ENCODE measurements around the gene RAVER1.

RAVER1 gene

DNA sequence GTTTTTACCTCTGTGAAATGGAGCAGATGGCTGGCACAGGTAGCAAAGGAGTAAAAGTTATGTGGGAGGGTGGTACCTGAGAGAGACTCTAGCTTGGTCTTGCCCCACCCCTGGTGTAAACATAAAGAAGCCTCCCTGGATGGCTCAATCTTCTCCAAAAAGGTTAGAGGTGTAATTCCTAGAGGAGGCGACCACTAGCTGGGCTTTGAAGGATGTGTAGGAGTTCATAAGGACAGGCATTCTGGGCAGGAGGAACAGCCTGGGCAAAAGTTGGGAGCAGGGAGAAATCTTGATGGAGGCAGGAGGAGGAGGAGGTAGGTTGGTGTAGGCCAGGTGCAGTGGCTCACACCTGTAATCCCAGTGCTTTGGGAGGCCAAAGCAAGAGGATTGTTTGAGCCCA is 54.4 kb downstream of the RAVER1 start:
- no peak overlapping the region for H3K27ac ChIP-seq (ENCODE audit: extremely low read depth, low read depth, low read length)
- POLR2A ChIA-PET, result interaction anchor here (0.6 to 0.7 kb wide), 2 partner anchors 16 to 91 kb away, joined by 3 to 4 read pairs; no protein-coding TSS in a partner anchor

DNA sequence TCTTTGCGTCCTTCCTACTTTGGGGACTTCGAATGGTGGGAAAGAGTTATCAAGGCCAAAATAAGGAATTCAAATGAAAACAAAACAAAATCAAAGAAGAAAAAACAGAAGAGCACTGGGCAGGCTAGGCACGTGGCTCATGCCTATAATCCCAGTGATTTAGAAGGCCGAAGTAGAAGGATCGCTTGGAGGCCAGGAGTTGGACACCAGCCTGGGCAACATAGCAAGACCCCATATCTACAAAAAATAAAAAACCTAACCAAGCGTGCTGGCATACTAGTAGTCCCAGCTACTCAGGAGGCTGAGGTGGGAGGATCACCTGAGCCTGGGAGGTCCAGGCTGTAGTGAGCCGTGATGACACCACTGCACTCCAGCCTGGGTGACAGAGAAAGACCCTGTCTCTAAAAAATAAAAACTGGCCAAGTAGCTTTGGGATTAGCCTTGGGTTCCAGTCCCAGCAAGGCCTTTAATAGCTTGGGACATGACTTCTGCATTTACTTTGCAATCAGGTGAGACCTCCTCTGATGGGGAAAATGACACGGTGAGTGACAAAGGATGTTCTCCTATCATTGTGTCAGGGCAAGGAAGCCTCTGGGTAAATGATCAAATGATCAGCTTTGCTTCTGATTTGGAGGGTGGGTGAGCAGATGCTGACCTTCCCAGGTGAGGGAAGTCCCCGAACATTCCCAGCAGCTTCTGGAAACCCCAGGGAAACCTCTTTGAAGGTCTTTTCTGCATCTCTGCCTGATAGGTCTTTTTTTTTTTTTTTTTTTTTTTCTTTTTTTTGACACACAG is 55.3 kb downstream of the RAVER1 start:
- Histone ChIP-seq H3K36me3 (ENCODE audit: control insufficient read depth in 2 of 2, insufficient read depth in 1 of 2, low read length in 2 of 2) (no peaks in the 10 kb centered on the region), H3K9me3 (ENCODE audit: control insufficient read depth, insufficient read depth, low read depth, low read length) (no peaks in the 10 kb centered on the region), H3K4me1 (ENCODE audit: control insufficient read depth, insufficient read depth, low read length) (no peaks in the 10 kb centered on the region), H3K4me3 (ENCODE audit: low read depth, low read length) (no peak overlapping the region), H3K27ac (ENCODE audit: extremely low read depth, low read depth, low read length) (no peak overlapping the region)
- CTCF ChIA-PET, result interaction anchor here (0.6 to 2.5 kb wide), 4 partner anchors 9 to 138 kb away, joined by 3 to 14 read pairs (median 4); no protein-coding TSS in a partner anchor
- TF ChIP-seq ZNF404 (tag by site-specific recombination; IDR thresholded peaks at IDR 0.05) (no peak), ZNF121 (tag by site-specific recombination; IDR thresholded peaks at IDR 0.05) (peak; percentile 90)
- POLR2A ChIA-PET, result interaction anchor here (0.7 to 1.4 kb wide), 3 partner anchors 12 to 56 kb away, joined by 4 to 5 read pairs (median 5); partner anchors contain the start of gene ICAM5

More for the DNA sequence above, 54.4 kb downstream of the RAVER1 start:
- H3K9me3 ChIP-seq (ENCODE audit: control insufficient read depth, insufficient read depth, low read depth, low read length), result no peaks in the 10 kb centered on the region
- no peaks in the 10 kb centered on the region for H3K36me3 ChIP-seq (ENCODE audit: control insufficient read depth in 2 of 2, insufficient read depth in 1 of 2, low read length in 2 of 2)
- no peaks in the 10 kb centered on the region for H3K4me1 ChIP-seq (ENCODE audit: control insufficient read depth, insufficient read depth, low read length)
- TF ChIP-seq ZFP3 (tag by site-specific recombination; IDR thresholded peaks at IDR 0.05; ENCODE audit: low read depth), result peak; percentile 90
- no peak for TF ChIP-seq ZNF558 (tag by site-specific recombination; IDR thresholded peaks at IDR 0.05)
- CTCF ChIA-PET, result interaction anchor here (1.1 to 2.5 kb wide), 4 partner anchors 9 to 113 kb away, joined by 3 to 14 read pairs (median 4); partner anchors contain the start of gene ICAM5
- no peak overlapping the region for H3K4me3 ChIP-seq (ENCODE audit: low read depth, low read length)

DNA sequence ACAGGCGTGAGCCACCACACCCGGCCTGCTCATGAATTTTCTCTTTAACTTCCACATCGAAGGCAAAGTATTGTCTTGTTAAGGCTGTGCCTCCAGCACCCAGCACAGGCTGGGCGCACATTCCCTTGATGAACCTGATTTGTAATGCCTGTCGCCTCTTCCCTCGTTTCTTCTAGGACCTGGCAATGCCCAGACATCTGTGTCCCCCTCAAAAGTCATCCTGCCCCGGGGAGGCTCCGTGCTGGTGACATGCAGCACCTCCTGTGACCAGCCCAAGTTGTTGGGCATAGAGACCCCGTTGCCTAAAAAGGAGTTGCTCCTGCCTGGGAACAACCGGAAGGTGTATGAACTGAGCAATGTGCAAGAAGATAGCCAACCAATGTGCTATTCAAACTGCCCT is 58.7 kb downstream of the RAVER1 start:
- POLR2A ChIA-PET, result interaction anchor here (0.6 to 1.6 kb wide), 4 partner anchors 15 to 123 kb away, joined by 3 read pairs; partner anchors contain the start of gene ICAM5
- Histone ChIP-seq H3K4me1 (ENCODE audit: control insufficient read depth, insufficient read depth, low read length) (no peaks in the 10 kb centered on the region), H3K4me3 (ENCODE audit: low read depth, low read length) (no peak overlapping the region), H3K27ac (ENCODE audit: extremely low read depth, low read depth, low read length) (no peak overlapping the region), H3K9me3 (ENCODE audit: control insufficient read depth, insufficient read depth, low read depth, low read length) (no peaks in the 10 kb centered on the region), H3K36me3 (ENCODE audit: control insufficient read depth in 2 of 2, insufficient read depth in 1 of 2, low read length in 2 of 2) (no peaks in the 10 kb centered on the region)
- CTCF ChIA-PET, result interaction anchor here (1.0 to 1.2 kb wide), 2 partner anchors 16 to 114 kb away, joined by 3 to 4 read pairs; no protein-coding TSS in a partner anchor
- TF ChIP-seq YY2 (tag by site-specific recombination; IDR thresholded peaks at IDR 0.05) (no peak), ZNF138 (tag by site-specific recombination; IDR thresholded peaks at IDR 0.05; ENCODE audit: borderline replicate concordance) (no peak), MEIS1 (CRISPR knock-in tag; IDR thresholded peaks at IDR 0.05; ENCODE audit: borderline replicate concordance) (no peak), ZNF48 (tag by site-specific recombination; IDR thresholded peaks at IDR 0.05) (no peak), ZNF473 (tag by site-specific recombination; IDR thresholded peaks at IDR 0.05) (no peak), ZNF830 (tag by site-specific recombination; IDR thresholded peaks at IDR 0.05; ENCODE audit: low read depth) (no peak), SP2 (tag by site-specific recombination; IDR thresholded peaks at IDR 0.05) (no peak), ZNF785 (tag by site-specific recombination; IDR thresholded peaks at IDR 0.05) (no peak), ZNF792 (tag by site-specific recombination; IDR thresholded peaks at IDR 0.05) (no peak)
- TF ChIP-seq, protein P1, sequence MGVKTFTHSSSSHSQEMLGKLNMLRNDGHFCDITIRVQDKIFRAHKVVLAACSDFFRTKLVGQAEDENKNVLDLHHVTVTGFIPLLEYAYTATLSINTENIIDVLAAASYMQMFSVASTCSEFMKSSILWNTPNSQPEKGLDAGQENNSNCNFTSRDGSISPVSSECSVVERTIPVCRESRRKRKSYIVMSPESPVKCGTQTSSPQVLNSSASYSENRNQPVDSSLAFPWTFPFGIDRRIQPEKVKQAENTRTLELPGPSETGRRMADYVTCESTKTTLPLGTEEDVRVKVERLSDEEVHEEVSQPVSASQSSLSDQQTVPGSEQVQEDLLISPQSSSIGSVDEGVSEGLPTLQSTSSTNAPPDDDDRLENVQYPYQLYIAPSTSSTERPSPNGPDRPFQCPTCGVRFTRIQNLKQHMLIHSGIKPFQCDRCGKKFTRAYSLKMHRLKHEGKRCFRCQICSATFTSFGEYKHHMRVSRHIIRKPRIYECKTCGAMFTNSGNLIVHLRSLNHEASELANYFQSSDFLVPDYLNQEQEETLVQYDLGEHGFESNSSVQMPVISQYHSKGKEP (tag by site-specific recombination; IDR thresholded peaks at IDR 0.05), result no peak
- TF ChIP-seq, protein P2, sequence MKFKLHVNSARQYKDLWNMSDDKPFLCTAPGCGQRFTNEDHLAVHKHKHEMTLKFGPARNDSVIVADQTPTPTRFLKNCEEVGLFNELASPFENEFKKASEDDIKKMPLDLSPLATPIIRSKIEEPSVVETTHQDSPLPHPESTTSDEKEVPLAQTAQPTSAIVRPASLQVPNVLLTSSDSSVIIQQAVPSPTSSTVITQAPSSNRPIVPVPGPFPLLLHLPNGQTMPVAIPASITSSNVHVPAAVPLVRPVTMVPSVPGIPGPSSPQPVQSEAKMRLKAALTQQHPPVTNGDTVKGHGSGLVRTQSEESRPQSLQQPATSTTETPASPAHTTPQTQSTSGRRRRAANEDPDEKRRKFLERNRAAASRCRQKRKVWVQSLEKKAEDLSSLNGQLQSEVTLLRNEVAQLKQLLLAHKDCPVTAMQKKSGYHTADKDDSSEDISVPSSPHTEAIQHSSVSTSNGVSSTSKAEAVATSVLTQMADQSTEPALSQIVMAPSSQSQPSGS (tag by site-specific recombination; IDR thresholded peaks at IDR 0.05; ENCODE audit: low read depth), result no peak
- TF ChIP-seq, protein P3, sequence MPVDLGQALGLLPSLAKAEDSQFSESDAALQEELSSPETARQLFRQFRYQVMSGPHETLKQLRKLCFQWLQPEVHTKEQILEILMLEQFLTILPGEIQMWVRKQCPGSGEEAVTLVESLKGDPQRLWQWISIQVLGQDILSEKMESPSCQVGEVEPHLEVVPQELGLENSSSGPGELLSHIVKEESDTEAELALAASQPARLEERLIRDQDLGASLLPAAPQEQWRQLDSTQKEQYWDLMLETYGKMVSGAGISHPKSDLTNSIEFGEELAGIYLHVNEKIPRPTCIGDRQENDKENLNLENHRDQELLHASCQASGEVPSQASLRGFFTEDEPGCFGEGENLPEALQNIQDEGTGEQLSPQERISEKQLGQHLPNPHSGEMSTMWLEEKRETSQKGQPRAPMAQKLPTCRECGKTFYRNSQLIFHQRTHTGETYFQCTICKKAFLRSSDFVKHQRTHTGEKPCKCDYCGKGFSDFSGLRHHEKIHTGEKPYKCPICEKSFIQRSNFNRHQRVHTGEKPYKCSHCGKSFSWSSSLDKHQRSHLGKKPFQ (tag by site-specific recombination; IDR thresholded peaks at IDR 0.05), result no peak
- TF ChIP-seq, protein P4, sequence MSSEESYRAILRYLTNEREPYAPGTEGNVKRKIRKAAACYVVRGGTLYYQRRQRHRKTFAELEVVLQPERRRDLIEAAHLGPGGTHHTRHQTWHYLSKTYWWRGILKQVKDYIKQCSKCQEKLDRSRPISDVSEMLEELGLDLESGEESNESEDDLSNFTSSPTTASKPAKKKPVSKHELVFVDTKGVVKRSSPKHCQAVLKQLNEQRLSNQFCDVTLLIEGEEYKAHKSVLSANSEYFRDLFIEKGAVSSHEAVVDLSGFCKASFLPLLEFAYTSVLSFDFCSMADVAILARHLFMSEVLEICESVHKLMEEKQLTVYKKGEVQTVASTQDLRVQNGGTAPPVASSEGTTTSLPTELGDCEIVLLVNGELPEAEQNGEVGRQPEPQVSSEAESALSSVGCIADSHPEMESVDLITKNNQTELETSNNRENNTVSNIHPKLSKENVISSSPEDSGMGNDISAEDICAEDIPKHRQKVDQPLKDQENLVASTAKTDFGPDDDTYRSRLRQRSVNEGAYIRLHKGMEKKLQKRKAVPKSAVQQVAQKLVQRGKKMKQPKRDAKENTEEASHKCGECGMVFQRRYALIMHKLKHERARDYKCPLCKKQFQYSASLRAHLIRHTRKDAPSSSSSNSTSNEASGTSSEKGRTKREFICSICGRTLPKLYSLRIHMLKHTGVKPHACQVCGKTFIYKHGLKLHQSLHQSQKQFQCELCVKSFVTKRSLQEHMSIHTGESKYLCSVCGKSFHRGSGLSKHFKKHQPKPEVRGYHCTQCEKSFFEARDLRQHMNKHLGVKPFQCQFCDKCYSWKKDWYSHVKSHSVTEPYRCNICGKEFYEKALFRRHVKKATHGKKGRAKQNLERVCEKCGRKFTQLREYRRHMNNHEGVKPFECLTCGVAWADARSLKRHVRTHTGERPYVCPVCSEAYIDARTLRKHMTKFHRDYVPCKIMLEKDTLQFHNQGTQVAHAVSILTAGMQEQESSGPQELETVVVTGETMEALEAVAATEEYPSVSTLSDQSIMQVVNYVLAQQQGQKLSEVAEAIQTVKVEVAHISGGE (tag by site-specific recombination; conservative IDR thresholded peaks at IDR 0.05; ENCODE audit: low read depth), result no peak

Data from HEK293 (cell line).